Endothelial cell of umbilical vein (primary cell): ENCODE results near the gene MORC2. TPM values are rescaled to one million over a fixed set of nuclear protein-coding genes. Genes with fewer than 3 reads are reported as not detected.

Experiments used
- BruUV-seq: library from RNA; stranded (reverse); fragments of 400-500 nt; replicated peaks from 2 replicates; lab custom pipeline; 2021; lab: Mats Ljungman, UMichigan
- CTCF ChIA-PET: fragments of 300-600, 350-600 bp; sonication (Branson Sonifier 250); formaldehyde crosslinking; loops from one replicate; lab custom pipeline; 2021; ENCODE audit warnings: antibody characterized with exemption, inconsistent platforms; lab: Charles Lee
- POLR2A ChIA-PET: fragments of 300-600, 350-600 bp; sonication (Branson Sonifier 250); formaldehyde crosslinking; loops from one replicate; lab custom pipeline; 2021; ENCODE audit warnings: antibody characterized with exemption, inconsistent platforms; lab: Charles Lee
- DNase-seq: peaks from one replicate; pipeline ENCODE4 v3.0.0-alpha.2; 2011; ENCODE audit warnings: low read depth, low spot score
- FAIRE-seq: peaks from 2 replicates; lab custom pipeline; 2011; peaks lifted over from hg19 to GRCh38; lab: Jason Lieb, UNC
- H2AFZ ChIP-seq: 2 replicates; pipeline ENCODE4 v1.6.0; 2012; ENCODE audit warnings: low read depth, low read length, control low read depth, inconsistent platforms
- H3K27ac ChIP-seq: 2 replicates; pipeline ENCODE4 v1.5.1; 2011; ENCODE audit warnings: low read depth, mild to moderate bottlenecking, control low read depth, low read length, moderate library complexity; ENCODE audit not compliant: insufficient read depth
- H3K27me3 ChIP-seq, 2 experiments: 2 replicates each; pipeline versions ENCODE4 v1.6.0 to v1.6.1; 2011; ENCODE audit warnings: low read length in 2 of 2, mixed read lengths in 1 of 2; ENCODE audit not compliant: control insufficient read depth in 2 of 2, insufficient read depth in 2 of 2
- H3K36me3 ChIP-seq, 2 experiments: 2 replicates in 1 of 2; 3 replicates in 1 of 2; pipeline ENCODE4 v1.5.1; 2011; ENCODE audit warnings: low read length in 2 of 2, mild to moderate bottlenecking in 1 of 2, moderate library complexity in 1 of 2; ENCODE audit not compliant: control insufficient read depth in 2 of 2, insufficient read depth in 2 of 2; ENCODE audit errors: extremely low read depth in 1 of 2
- H3K4me1 ChIP-seq: 3 replicates; pipeline ENCODE4 v1.5.1; 2011; ENCODE audit warnings: mild to moderate bottlenecking, low read length; ENCODE audit not compliant: control insufficient read depth, insufficient read depth; ENCODE audit errors: extremely low read depth
- H3K4me2 ChIP-seq: 2 replicates; pipeline ENCODE4 v1.6.1; 2011; ENCODE audit warnings: low read length, control low read depth, mixed read lengths; ENCODE audit not compliant: insufficient read depth
- H3K4me3 ChIP-seq, 3 experiments: fragments of 200-600 bp in 1 of 3; sonication (generic), shearing (Covaris generic) in 1 of 3; replicated peaks in 1 of 3; 2 replicates each; pipeline ENCODE4 v1.5.1; 2011 to 2016; ENCODE audit warnings: control low read depth in 3 of 3, low read length in 3 of 3, mild to moderate bottlenecking in 2 of 3, inconsistent platforms in 1 of 3, low read depth in 1 of 3, moderate library complexity in 1 of 3; ENCODE audit not compliant: insufficient read depth in 1 of 3
- H3K79me2 ChIP-seq: 2 replicates; pipeline ENCODE4 v1.6.0; 2012; ENCODE audit warnings: low read length, inconsistent platforms; ENCODE audit not compliant: control insufficient read depth, insufficient read depth
- H3K9ac ChIP-seq: replicated peaks from 2 replicates; pipeline ENCODE3; 2011; ENCODE audit warnings: low read length, control low read depth; ENCODE audit not compliant: insufficient read depth; ENCODE audit errors: extremely low read depth
- H3K9me1 ChIP-seq: replicated peaks from 3 replicates; pipeline ENCODE4 v1.6.0; 2011; ENCODE audit warnings: mild to moderate bottlenecking, low read length; ENCODE audit not compliant: control insufficient read depth, insufficient read depth; ENCODE audit errors: extremely low read depth
- H3K9me3 ChIP-seq: replicated peaks from 2 replicates; pipeline ENCODE4 v1.5.1; 2012; ENCODE audit warnings: low read length, inconsistent platforms; ENCODE audit not compliant: control insufficient read depth, insufficient read depth
- H4K20me1 ChIP-seq: replicated peaks from 2 replicates; pipeline ENCODE3; 2011; ENCODE audit warnings: mild to moderate bottlenecking, low read length; ENCODE audit not compliant: control insufficient read depth, insufficient read depth; ENCODE audit errors: extremely low read depth
- CTCF ChIP-seq, 2 donors: IDR thresholded peaks; 1 replicate in 1 of 2; 2 replicates in 1 of 2; pipeline ENCODE4 v1.5.1; 2011; ENCODE audit warnings: low read length in 2 of 2, mild to moderate bottlenecking in 2 of 2, moderate library complexity in 2 of 2, control low read depth in 1 of 2, inconsistent platforms in 1 of 2, low read depth in 1 of 2; ENCODE audit not compliant: insufficient read depth in 1 of 2; ENCODE audit errors: extremely low read depth in 1 of 2
- EZH2 ChIP-seq: IDR thresholded peaks from 2 replicates; pipeline ENCODE4 v1.6.1; 2012; ENCODE audit warnings: borderline replicate concordance, low read depth, mild to moderate bottlenecking, moderate library complexity, low read length, inconsistent platforms; ENCODE audit not compliant: severe bottlenecking
- FOS ChIP-seq: IDR thresholded peaks from 2 replicates; pipeline ENCODE4 v1.6.1; 2011; ENCODE audit warnings: mild to moderate bottlenecking, low read length, moderate library complexity, borderline replicate concordance; ENCODE audit not compliant: insufficient read depth
- GATA2 ChIP-seq: IDR thresholded peaks from 2 replicates; pipeline ENCODE4 v1.7.0; 2011; ENCODE audit warnings: low read depth, mild to moderate bottlenecking, moderate library complexity, mixed read lengths, low read length; ENCODE audit not compliant: insufficient read length, insufficient read depth
- JUN ChIP-seq: IDR thresholded peaks from 2 replicates; pipeline ENCODE4 v1.6.1; 2011; ENCODE audit warnings: borderline replicate concordance, low read depth; ENCODE audit not compliant: insufficient read length, insufficient read depth
- MAX ChIP-seq: IDR thresholded peaks from 2 replicates; pipeline ENCODE4 v1.6.1; 2011; ENCODE audit not compliant: insufficient read depth, insufficient read length
- MYC ChIP-seq: IDR thresholded peaks from one replicate; pipeline ENCODE4 v1.6.1; 2011; ENCODE audit warnings: mild to moderate bottlenecking, low read depth, low read length
- POLR2A ChIP-seq: IDR thresholded peaks from 2 replicates; pipeline ENCODE4 v1.6.1; 2012; ENCODE audit warnings: low read depth, mild to moderate bottlenecking, control low read depth, low read length
- POLR2AphosphoS5 ChIP-seq: IDR thresholded peaks from 2 replicates; pipeline ENCODE4 v1.6.1; 2012; ENCODE audit warnings: low read depth, mild to moderate bottlenecking, control low read depth, low read length, moderate library complexity; ENCODE audit not compliant: insufficient read depth
- dilution Hi-C: fragments of 300-500 bp; cut with MboI; formaldehyde crosslinking; loops from one replicate; pipeline ENCODE4 v1.15.0; 2019; ENCODE audit warnings: low sequenced_read_pairs; ENCODE audit not compliant: extremely low pct_ligation_motif_present
- intact Hi-C: fragments of 100-400 bp; cut with micrococcal nuclease; formaldehyde crosslinking; loops from one replicate; pipeline ENCODE4 v1.10.0; 2022
- polyA plus RNA-seq, 4 experiments: library from polyadenylated mRNA; depleted of rRNA in 3 of 4; stranded (reverse) in 3 of 4; unstranded in 1 of 4; fragments of >200 nt; gene quantifications; 2 replicates each; pipeline versions ENCODE4 v1.2.1 to v1.2.3, GENCODE V29; 2011 to 2012; ENCODE audit warnings: missing spikeins in 1 of 4
- total RNA-seq: library from RNA; stranded (reverse); gene quantifications from 2 replicates; pipeline ENCODE4 v1.2.3, GENCODE V29; 2021

MORC2 gene
- total and polyA plus RNA-seq, 2 donors (not counting 3 experiments of a cell fraction or from before 2014, with no cell fraction given), result 11.6 to 34.7 TPM

- H3K79me2 ChIP-seq, result no peaks in the 10 kb centered on the region
- no peak overlapping the region for H2AFZ ChIP-seq
- no TSS peak for BruUV-seq
- H3K4me1 ChIP-seq, result no peaks in the 10 kb centered on the region
- TF ChIP-seq POLR2AphosphoS5 (no peak), EZH2 (no peak), MYC (no peak), MAX (no peak), CTCF (IDR thresholded peaks at IDR 0.05; ENCODE audit: extremely low read depth in 1 of 2, insufficient read depth in 1 of 2, low read depth in 1 of 2, low read length in 2 of 2) (no peak), POLR2A (no peak), FOS (no peak), JUN (no peak), GATA2 (no peak)
- H3K27me3 ChIP-seq, result peaks cover 4 to 5% of the 10 kb centered on the region in 2 experiments
- H3K4me3 ChIP-seq, result no peak overlapping the region
- no peaks in the 10 kb centered on the region for H3K9me1 ChIP-seq
- ChIA-PET POLR2A (interaction anchor here (0.6 to 0.7 kb wide), 2 partner anchors 16 to 190 kb away, joined by 3 read pairs; no protein-coding TSS in a partner anchor), CTCF (interaction anchor here (0.7 kb wide), 1 partner anchor 159 kb away, joined by 3 read pairs; no protein-coding TSS in a partner anchor)
- no peaks in the 10 kb centered on the region for H3K36me3 ChIP-seq
- H3K9me3 ChIP-seq, result no peaks in the 10 kb centered on the region
- no peak for DNase-seq
- FAIRE-seq, result peak; percentile 12
- no peaks in the 10 kb centered on the region for H4K20me1 ChIP-seq
- H3K9ac ChIP-seq, result no peak overlapping the region
- intact Hi-C loops, result no loop called here
- no peak overlapping the region for H3K27ac ChIP-seq
- no peak overlapping the region for H3K4me2 ChIP-seq
- dilution Hi-C loops, result no loop called here
Measured at GRCh38 chr22:30996462-30996861, 27.9 kb upstream of the MORC2 start.
